Activated naive CD4-positive, alpha-beta T cell treated with anti-CD3 and anti-CD28 coated beads, Interleukin-2, amount 50 U/mL, for 24 hours (primary cell): ENCODE measurements around the gene RGP1.

Source experiments
- H3K27ac Mint-ChIP-seq: one replicate; pipeline ENCODE4 v1.8.0; 2021; ENCODE audit warnings: mild to moderate bottlenecking, mixed read lengths
- H3K27me3 Mint-ChIP-seq: one replicate; pipeline ENCODE4 v1.8.0; 2021; ENCODE audit warnings: mixed read lengths
- H3K36me3 Mint-ChIP-seq: one replicate; pipeline ENCODE4 v1.8.0; 2021; ENCODE audit warnings: mixed read lengths
- H3K4me1 Mint-ChIP-seq: one replicate; pipeline ENCODE4 v1.8.0; 2021; ENCODE audit warnings: mixed read lengths
- H3K4me3 Mint-ChIP-seq: one replicate; pipeline ENCODE4 v1.8.0; 2021; ENCODE audit warnings: mild to moderate bottlenecking, mixed read lengths
- H3K9me3 Mint-ChIP-seq: one replicate; pipeline ENCODE4 v1.8.0; 2021; ENCODE audit warnings: mixed read lengths

Gene RGP1

DNA sequence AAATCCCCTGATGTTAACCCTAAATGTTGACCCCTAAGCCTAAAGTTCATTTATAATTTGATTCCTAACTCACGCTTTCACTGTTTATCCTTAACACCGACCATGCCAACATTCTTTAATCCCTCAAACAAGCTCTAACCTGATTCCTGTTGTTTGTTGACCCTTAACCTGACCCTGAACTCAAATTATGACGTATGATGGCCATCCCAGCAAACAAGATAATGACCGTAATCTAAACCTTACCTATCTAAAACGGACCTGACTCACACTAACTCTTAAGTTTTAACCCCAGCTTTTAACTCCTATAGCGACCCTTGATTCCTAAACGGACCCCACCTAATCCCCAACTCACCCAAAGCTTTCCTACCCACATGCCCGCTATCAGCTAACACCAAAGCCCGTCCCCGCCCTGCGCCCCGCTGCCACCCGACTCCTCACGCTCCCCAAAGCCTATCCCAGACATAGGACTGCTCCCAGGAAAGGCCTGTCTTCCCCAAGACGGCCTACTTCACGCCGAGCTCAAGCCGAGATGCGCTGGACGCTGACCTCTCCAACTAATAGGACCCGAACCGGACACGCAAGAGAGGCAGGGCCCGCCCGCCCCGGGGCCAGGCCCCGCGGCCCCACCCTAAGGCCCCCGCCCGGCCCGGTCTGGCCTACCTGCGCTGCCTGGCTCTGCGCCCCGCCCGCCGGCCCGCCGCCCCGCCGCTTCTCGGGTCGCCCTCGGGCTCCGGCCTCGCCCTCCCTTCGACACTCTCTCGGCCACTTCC is 17.5 kb upstream of the RGP1 start:
- no peak overlapping the region for H3K4me3 Mint-ChIP-seq
- H3K27ac Mint-ChIP-seq = peak overlapping the region; percentile 85
- no peaks in the 10 kb centered on the region for H3K9me3 Mint-ChIP-seq
- peaks cover 31% of the 10 kb centered on the region for H3K4me1 Mint-ChIP-seq
- H3K27me3 Mint-ChIP-seq = no peaks in the 10 kb centered on the region
- peaks cover 4% of the 10 kb centered on the region for H3K36me3 Mint-ChIP-seq

DNA sequence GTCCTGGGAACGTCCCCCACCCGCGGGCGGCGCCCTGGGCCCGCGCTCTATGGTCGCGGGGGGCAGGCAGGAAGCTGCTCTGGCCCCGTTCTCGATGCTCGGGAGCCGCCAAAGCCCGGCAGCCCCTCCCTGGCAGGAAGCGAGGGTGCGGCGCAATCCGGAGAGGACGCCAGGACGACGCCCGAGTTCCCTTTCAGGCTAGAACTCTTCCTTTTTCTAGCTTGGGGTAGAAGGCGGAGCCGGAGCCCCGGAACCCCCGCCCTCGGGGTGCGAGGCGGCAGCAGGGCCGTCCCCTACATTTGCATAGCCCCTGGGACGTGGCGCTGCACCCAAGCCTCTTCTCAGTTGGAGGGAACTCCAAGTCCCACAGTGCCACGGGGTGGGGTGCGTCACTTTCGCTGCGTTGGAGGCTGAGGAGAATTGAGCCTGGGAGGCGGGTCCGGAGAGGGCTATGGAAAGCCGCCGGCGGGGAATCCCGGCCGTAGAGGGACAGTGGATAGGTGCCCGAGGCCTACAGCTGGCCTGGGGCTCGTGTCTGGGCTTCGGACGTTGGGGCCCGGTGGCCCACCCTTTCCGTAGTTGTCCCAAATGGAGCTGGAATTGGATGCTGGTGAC is 16.8 kb upstream of the RGP1 start, which contains the start of the genes CREB3 and TLN1:
CREB3 (plus strand) TSS at position 482 of the 615 bp plus-strand sequence; CDS start at position 589, 107 bp downstream.
TLN1 (minus strand) TSS at position 11 of the 615 bp plus-strand sequence. CDS start 6,501 bp downstream, outside the sequence.
- H3K9me3 Mint-ChIP-seq = no peaks in the 10 kb centered on the region
- peaks cover 4% of the 10 kb centered on the region for H3K36me3 Mint-ChIP-seq
- peak within 1 kb of the TSS; percentile 90 for H3K27ac Mint-ChIP-seq
- H3K4me1 Mint-ChIP-seq = peaks cover 31% of the 10 kb centered on the region
- H3K4me3 Mint-ChIP-seq = no peak within 1 kb of the TSS
- no peaks in the 10 kb centered on the region for H3K27me3 Mint-ChIP-seq

- H3K27ac Mint-ChIP-seq = peak overlapping the region; percentile 90
- H3K9me3 Mint-ChIP-seq = no peaks in the 10 kb centered on the region
- peaks cover 31% of the 10 kb centered on the region for H3K4me1 Mint-ChIP-seq
- no peaks in the 10 kb centered on the region for H3K27me3 Mint-ChIP-seq
- H3K4me3 Mint-ChIP-seq = no peak overlapping the region
- peaks cover 4% of the 10 kb centered on the region for H3K36me3 Mint-ChIP-seq
Measured at GRCh38 chr9:35732800-35733541, 16.1 kb upstream of the RGP1 start.

- Mint-ChIP-seq H3K27me3 (no peaks in the 10 kb centered on the region), H3K36me3 (peaks cover 4% of the 10 kb centered on the region), H3K4me3 (peak overlapping the region; percentile 23), H3K9me3 (no peaks in the 10 kb centered on the region), H3K4me1 (peaks cover 31% of the 10 kb centered on the region), H3K27ac (no peak overlapping the region)
Measured at GRCh38 chr9:35734096-35734495, 15.0 kb upstream of the RGP1 start.

GRCh38 chr9:35736201-35736633 is 12.9 kb upstream of the RGP1 start:
- no peak overlapping the region for H3K4me3 Mint-ChIP-seq
- no peak overlapping the region for H3K27ac Mint-ChIP-seq

DNA sequence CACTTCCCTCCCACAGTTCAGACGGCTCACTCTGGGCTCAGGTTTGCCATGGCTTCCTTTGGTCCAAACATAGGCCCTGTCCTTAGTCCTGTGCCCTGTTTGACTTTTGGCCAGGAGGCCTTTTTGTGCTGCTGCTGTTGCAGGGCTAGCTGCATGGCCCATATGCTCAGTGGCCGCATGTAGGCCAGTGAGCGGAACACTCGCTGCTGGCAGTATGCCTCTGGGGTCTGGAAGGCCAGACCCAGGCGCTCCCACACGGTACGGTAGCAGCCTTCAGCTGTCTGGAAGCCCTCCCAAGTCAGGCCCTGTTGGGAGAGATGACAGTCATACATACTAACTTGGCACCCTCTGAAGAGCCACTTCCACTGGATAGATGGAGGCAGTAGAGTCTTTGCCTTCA is 11.9 kb upstream of the RGP1 start:
- Mint-ChIP-seq H3K27me3 (no peaks in the 10 kb centered on the region), H3K27ac (no peak overlapping the region), H3K36me3 (peaks cover 4% of the 10 kb centered on the region), H3K9me3 (no peaks in the 10 kb centered on the region), H3K4me1 (peaks cover 28% of the 10 kb centered on the region), H3K4me3 (no peak overlapping the region)

More at GRCh38 chr9:35736201-35736633, 12.9 kb upstream of the RGP1 start:
- H3K27me3 Mint-ChIP-seq = no peaks in the 10 kb centered on the region
- peaks cover 4% of the 10 kb centered on the region for H3K36me3 Mint-ChIP-seq
- H3K4me1 Mint-ChIP-seq = peaks cover 28% of the 10 kb centered on the region
- H3K9me3 Mint-ChIP-seq = no peaks in the 10 kb centered on the region

GRCh38 chr9:35738186-35738585 is 10.9 kb upstream of the RGP1 start:
- H3K36me3 Mint-ChIP-seq = peaks cover 4% of the 10 kb centered on the region
- H3K9me3 Mint-ChIP-seq = no peaks in the 10 kb centered on the region
- no peak overlapping the region for H3K4me3 Mint-ChIP-seq
- H3K27ac Mint-ChIP-seq = no peak overlapping the region
- peaks cover 29% of the 10 kb centered on the region for H3K4me1 Mint-ChIP-seq
- H3K27me3 Mint-ChIP-seq = no peaks in the 10 kb centered on the region

DNA sequence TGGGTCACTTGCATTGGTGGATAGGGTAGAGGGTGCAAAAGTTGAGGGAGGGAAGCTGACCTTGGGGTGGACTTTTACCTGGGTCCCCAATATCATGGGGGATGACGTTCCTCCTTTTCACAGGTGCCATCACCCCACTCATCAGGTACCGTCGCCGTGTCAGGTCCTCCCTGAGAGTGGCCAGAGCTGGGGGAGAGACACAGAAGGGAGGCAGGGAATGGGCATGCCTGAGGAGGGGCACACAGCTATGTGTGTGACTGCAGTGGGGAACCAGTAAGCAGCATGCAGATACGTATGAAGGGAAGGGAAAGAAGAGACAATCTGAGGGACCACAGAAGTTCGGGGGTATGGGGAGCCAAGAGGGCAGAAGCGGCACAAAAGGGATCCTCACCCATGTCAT is 10.2 kb upstream of the RGP1 start:
- Mint-ChIP-seq H3K4me3 (no peak overlapping the region), H3K9me3 (no peaks in the 10 kb centered on the region), H3K36me3 (peaks cover 4% of the 10 kb centered on the region), H3K27me3 (no peaks in the 10 kb centered on the region), H3K27ac (peak overlapping the region; percentile 37), H3K4me1 (peaks cover 24% of the 10 kb centered on the region)

DNA sequence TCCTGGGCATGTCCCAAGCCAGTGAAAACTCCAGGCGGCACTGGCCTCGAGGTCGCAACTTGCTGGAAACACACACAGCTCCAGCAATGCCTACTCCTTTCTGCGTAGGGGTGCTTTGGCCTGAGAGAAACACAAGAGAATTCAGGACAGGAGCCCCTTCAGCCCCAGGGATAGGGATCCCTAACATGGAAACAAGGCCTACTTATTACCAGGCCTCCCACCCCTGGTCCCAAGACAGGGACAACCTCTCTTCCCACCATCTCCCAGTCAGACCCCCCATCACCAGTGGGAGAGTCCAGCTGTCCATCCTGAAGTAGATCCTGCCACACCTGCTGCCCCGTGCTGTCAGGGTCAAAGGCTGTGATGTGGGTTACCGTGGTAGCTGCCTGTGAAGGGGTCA is 8.8 kb upstream of the RGP1 start:
- Mint-ChIP-seq H3K4me3 (no peak overlapping the region), H3K36me3 (peaks cover 4% of the 10 kb centered on the region), H3K9me3 (no peaks in the 10 kb centered on the region), H3K4me1 (peaks cover 19% of the 10 kb centered on the region), H3K27me3 (no peaks in the 10 kb centered on the region), H3K27ac (no peak overlapping the region)

GRCh38 chr9:35741740-35742139 is 7.3 kb upstream of the RGP1 start:
- Mint-ChIP-seq H3K27ac (no peak overlapping the region), H3K36me3 (peaks cover 2% of the 10 kb centered on the region), H3K9me3 (no peaks in the 10 kb centered on the region), H3K4me1 (peaks cover 24% of the 10 kb centered on the region), H3K4me3 (no peak overlapping the region), H3K27me3 (no peaks in the 10 kb centered on the region)

DNA sequence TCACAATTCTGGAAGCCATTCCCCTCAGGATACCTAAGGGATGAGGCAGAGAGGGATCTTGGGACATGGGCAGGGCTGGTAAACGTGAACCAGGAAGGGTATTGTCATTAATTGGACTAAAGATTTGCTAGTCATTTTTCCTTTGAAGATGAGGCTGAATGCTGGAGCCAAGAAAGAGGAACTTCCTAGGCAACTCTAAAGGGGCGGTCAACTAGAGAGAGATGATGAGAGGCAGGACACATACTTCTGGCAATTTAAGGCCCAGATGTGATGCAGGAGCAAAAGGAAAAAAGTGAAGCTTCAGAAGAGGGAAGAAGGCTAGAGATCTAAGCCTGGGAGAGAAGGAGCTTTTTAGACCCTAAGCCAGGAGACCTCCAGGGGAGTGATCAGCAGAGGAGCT is 5.6 kb upstream of the RGP1 start:
- H3K27me3 Mint-ChIP-seq = no peaks in the 10 kb centered on the region
- H3K4me3 Mint-ChIP-seq = no peak overlapping the region
- no peak overlapping the region for H3K27ac Mint-ChIP-seq
- peaks cover 2% of the 10 kb centered on the region for H3K36me3 Mint-ChIP-seq
- H3K4me1 Mint-ChIP-seq = peaks cover 40% of the 10 kb centered on the region
- no peaks in the 10 kb centered on the region for H3K9me3 Mint-ChIP-seq

DNA sequence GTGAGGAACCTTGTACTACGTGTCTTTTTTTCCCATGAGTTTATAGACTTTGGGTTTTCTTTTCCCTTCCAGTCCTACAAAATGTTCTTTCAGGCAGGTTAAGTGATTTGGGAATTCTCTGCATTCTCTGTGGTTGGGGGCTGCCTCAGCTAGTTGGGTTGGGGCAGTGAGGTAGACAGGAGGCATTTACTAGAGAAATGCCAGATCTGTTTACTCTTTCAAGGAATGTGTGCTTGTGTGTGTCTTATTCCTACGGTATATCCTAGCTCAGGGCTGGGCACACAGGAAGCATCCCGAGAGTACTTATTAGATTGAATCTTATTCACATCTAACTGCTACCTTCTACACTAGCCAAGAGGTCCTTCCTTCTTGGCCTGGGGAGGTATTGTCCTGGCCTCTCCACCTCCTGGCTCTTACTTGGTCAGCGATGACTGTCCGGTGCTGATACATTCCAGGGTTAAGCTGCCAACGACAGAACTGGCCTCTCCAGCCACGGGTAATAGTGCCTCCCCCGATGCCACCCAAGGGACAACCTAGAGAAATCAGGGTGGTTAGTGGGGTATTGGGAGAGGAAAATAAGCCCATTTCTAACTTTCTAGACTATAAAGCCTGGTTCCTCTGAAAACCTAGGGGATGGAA is 5.1 kb upstream of the RGP1 start:
- Mint-ChIP-seq H3K27ac (no peak overlapping the region), H3K27me3 (no peaks in the 10 kb centered on the region), H3K36me3 (peaks cover 2% of the 10 kb centered on the region), H3K4me1 (peaks cover 40% of the 10 kb centered on the region), H3K9me3 (no peaks in the 10 kb centered on the region), H3K4me3 (no peak overlapping the region)

DNA sequence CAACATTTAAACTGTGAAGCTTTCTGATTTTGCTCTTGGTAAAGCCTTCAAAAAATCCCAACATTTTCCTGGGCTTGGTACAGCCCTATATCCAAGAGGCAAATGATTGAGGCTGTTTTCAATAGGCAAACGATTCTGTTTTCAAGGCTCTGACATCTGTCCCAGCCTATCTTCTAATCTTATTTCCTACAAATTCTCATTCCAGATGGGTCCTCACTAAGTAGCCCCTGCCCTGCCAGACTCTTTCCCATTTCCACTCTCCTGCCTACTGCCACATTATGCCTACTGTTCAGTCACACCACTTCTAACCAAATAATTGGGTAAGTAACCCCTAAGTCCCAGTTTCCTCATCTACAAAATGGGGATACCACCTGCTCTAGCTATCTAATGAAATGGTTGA is 3.5 kb upstream of the RGP1 start:
- Mint-ChIP-seq H3K4me3 (peak overlapping the region; percentile 63), H3K36me3 (peaks cover 2% of the 10 kb centered on the region), H3K27me3 (no peaks in the 10 kb centered on the region), H3K27ac (peak overlapping the region; percentile 59), H3K4me1 (peaks cover 47% of the 10 kb centered on the region), H3K9me3 (no peaks in the 10 kb centered on the region)

DNA sequence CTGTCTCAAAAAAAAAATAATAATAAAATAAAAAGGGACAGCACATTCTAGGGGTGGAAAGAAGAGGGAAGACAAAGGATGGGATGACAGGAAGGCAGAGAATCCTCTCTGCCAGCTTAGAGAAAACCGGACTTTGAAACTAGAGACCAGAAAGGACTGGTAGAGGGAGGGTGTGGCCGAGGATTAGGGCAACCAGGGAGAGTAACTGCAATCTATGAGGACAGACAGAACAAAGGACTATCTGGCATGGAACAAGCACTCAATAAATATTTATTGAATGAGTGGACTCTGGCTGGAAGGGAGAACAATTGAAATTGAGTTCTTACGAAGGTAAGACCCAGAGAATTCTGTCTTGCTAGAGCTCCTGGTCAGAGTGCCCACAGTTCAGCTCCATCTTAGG is 2.5 kb upstream of the RGP1 start:
- Mint-ChIP-seq H3K27me3 (no peaks in the 10 kb centered on the region), H3K27ac (no peak overlapping the region), H3K36me3 (peaks cover 2% of the 10 kb centered on the region), H3K4me1 (peaks cover 47% of the 10 kb centered on the region), H3K4me3 (peak overlapping the region; percentile 91), H3K9me3 (no peaks in the 10 kb centered on the region)

GRCh38 chr9:35748242-35748857 is 737 bp upstream of the RGP1 start:
- Mint-ChIP-seq H3K36me3 (peaks cover 7% of the 10 kb centered on the region), H3K27ac (peak overlapping the region; percentile 83), H3K9me3 (no peaks in the 10 kb centered on the region), H3K27me3 (no peaks in the 10 kb centered on the region), H3K4me1 (peaks cover 37% of the 10 kb centered on the region), H3K4me3 (peak overlapping the region; percentile 91)
